Activated T-cell treated with anti-CD3 and anti-CD28 coated beads, Interleukin-2, amount 50 U/mL, for 72 hours (primary cell): ENCODE data around the gene PSMF1. TPM values are rescaled to one million over a fixed set of nuclear protein-coding genes. Genes with fewer than 3 reads are reported as not detected.

Source experiments
- total RNA-seq, 2 donors: library from RNA; stranded (reverse); gene quantifications; one replicate each; pipeline ENCODE4 v1.2.3, GENCODE V29; 2022

The PSMF1 gene
- total RNA-seq, 2 donors from 2014 or later, result 168 to 185 TPM

Other genes with a start within 250 kb of the PSMF1 start
- gene ANGPT4, start 202.3 kb upstream of the PSMF1 start, total RNA-seq, result not detected
- under 1 TPM in 1 of 2 donors, not detected in 1; 0.12 TPM for gene RSPO4, start 116.3 kb upstream of the PSMF1 start, total RNA-seq
- gene TMEM74B, start 66.4 kb downstream of the PSMF1 start, total RNA-seq, result 1 to 10 TPM in 1 of 2 donors, under 1 TPM in 1; 0.60 to 1.5 TPM
- under 1 TPM in 1 of 2 donors, not detected in 1; 0.19 TPM for gene C20orf202, start 84.9 kb downstream of the PSMF1 start, total RNA-seq
- 1 to 10 TPM in 1 of 2 donors, under 1 TPM in 1; 0.21 to 1.2 TPM for gene RAD21L1, start 107.4 kb downstream of the PSMF1 start, total RNA-seq
- gene SNPH, start 147.7 kb downstream of the PSMF1 start, total RNA-seq, result 1 to 10 TPM; 7.1 to 7.8 TPM
- 10 to 100 TPM; 11.0 to 11.5 TPM for gene SDCBP2, start 210.5 kb downstream of the PSMF1 start, total RNA-seq